ENCODE results near the gene HOXA7.

HOXA7 gene

GRCh38 chr7:27173956-27174873 is 17.7 kb upstream of the HOXA7 start, which contains the start of gene HOXA10:
TSS of gene HOXA10 (minus strand) at chr7:27174320. CDS start at chr7:27174306, 14 bp downstream.
- in situ Hi-C loops (cut with MboI; ENCODE audit: low sequenced_read_pairs) = no loop called here

- in situ Hi-C loops (cut with MboI; ENCODE audit: low sequenced_read_pairs) = no loop called here
These were observed 17.1 kb upstream of the HOXA7 start for GRCh38 chr7:27173511-27173955.

- in situ Hi-C loops (cut with MboI; ENCODE audit: low sequenced_read_pairs) = no loop called here
These were observed 16.5 kb upstream of the HOXA7 start for GRCh38 chr7:27172823-27173510.

- in situ Hi-C loops (cut with MboI; ENCODE audit: low sequenced_read_pairs) = no loop called here
These were observed 15.9 kb upstream of the HOXA7 start for GRCh38 chr7:27172315-27172774.

GRCh38 chr7:27171637-27172314 is 15.3 kb upstream of the HOXA7 start:
- in situ Hi-C loops (cut with MboI; ENCODE audit: low sequenced_read_pairs) = no loop called here

- in situ Hi-C loops (cut with MboI; ENCODE audit: low sequenced_read_pairs) = no loop called here
These were observed 14.8 kb upstream of the HOXA7 start for GRCh38 chr7:27171325-27171636.

- in situ Hi-C loops (cut with MboI; ENCODE audit: low sequenced_read_pairs) = no loop called here
These were observed 14.2 kb upstream of the HOXA7 start for GRCh38 chr7:27170426-27171324.

GRCh38 chr7:27169658-27170425 is 13.4 kb upstream of the HOXA7 start:
- in situ Hi-C loops (cut with MboI; ENCODE audit: low sequenced_read_pairs) = no loop called here

- in situ Hi-C loops (cut with MboI; ENCODE audit: low sequenced_read_pairs) = no loop called here
These were observed 11.9 kb upstream of the HOXA7 start for GRCh38 chr7:27168265-27168947.

- in situ Hi-C loops (cut with MboI; ENCODE audit: low sequenced_read_pairs) = no loop called here
These were observed 11.4 kb upstream of the HOXA7 start for GRCh38 chr7:27167916-27168264.

GRCh38 chr7:27166531-27167505 is 10.3 kb upstream of the HOXA7 start:
- in situ Hi-C loops (cut with MboI; ENCODE audit: low sequenced_read_pairs) = no loop called here

GRCh38 chr7:27165996-27166530 is 9.6 kb upstream of the HOXA7 start:
- in situ Hi-C loops (cut with MboI; ENCODE audit: low sequenced_read_pairs) = no loop called here

- in situ Hi-C loops (cut with MboI; ENCODE audit: low sequenced_read_pairs) = no loop called here
These were observed 8.9 kb upstream of the HOXA7 start, which contains the start of gene HOXA9 for GRCh38 chr7:27165089-27165995. TSS of gene HOXA9 (minus strand) at chr7:27165537. CDS start at chr7:27165457, 80 bp downstream.

- in situ Hi-C loops (cut with MboI; ENCODE audit: low sequenced_read_pairs) = no loop called here
These were observed 8.1 kb upstream of the HOXA7 start for GRCh38 chr7:27164367-27165088.

- in situ Hi-C loops (cut with MboI; ENCODE audit: low sequenced_read_pairs) = no loop called here
These were observed 7.5 kb upstream of the HOXA7 start for GRCh38 chr7:27164045-27164366.
